Measurements from ENCODE around the gene RGS17. TPM values are rescaled to one million over a fixed set of nuclear protein-coding genes. Genes with fewer than 3 reads are reported as not detected.

RGS17 gene
- total and polyA plus RNA-seq, 4 experiments from 2014 or later: not detected

DNA sequence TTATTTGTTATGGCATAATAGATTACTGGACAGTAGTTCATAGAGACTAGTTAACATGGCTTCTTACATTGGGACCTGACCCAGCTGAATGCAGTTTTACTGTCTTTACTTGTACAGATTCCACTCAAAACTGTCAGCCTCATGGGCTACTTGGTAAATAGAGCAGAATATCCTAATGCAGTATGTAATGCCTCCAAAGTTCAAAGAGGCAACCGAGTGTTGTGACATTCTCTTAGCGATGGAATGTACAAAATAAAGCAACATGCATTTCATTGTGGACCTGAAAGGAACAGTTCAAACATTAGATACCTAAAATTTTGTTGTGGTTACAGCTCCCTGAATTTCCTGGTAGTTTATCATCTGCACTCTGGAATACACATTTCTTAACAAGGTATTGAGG, 29.1 kb upstream of the RGS17 start:
- H3K27ac Mint-ChIP-seq: no peak overlapping the region
- H3K9me3 ChIP-seq (ENCODE audit: control insufficient read depth in 1 of 2, low read length in 2 of 2): no peaks in the 10 kb centered on the region
- H3K36me3 ChIP-seq (ENCODE audit: insufficient read depth, low read length): no peaks in the 10 kb centered on the region
- POLR2A ChIA-PET (ENCODE audit: partially characterized antibody): no interaction called here
- DNase-seq: no peak
- no peaks in the 10 kb centered on the region for H3K4me1 Mint-ChIP-seq
- no peaks in the 10 kb centered on the region for H3K27me3 ChIP-seq (ENCODE audit: insufficient read depth, low read length)
- no peak overlapping the region for H3K27ac ChIP-seq (ENCODE audit: low read depth, low read length)
- H3K4me1 ChIP-seq (ENCODE audit: insufficient read depth, low read length): no peaks in the 10 kb centered on the region
- peaks cover 0 to 6% (median 3%) of the 10 kb centered on the region in 8 donors for H3K9me3 Mint-ChIP-seq
- H3K4me3 Mint-ChIP-seq: no peak overlapping the region
- peaks cover 3 to 7% of the 10 kb centered on the region in 2 donors for H3K27me3 Mint-ChIP-seq
- no peak overlapping the region for H3K4me3 ChIP-seq (ENCODE audit: low read length in 2 of 2)
- H3K36me3 Mint-ChIP-seq: no peaks in the 10 kb centered on the region
- intact Hi-C loops (cut with micrococcal nuclease): no loop called here
- CTCF ChIA-PET (ENCODE audit: partially characterized antibody): no interaction called here

DNA sequence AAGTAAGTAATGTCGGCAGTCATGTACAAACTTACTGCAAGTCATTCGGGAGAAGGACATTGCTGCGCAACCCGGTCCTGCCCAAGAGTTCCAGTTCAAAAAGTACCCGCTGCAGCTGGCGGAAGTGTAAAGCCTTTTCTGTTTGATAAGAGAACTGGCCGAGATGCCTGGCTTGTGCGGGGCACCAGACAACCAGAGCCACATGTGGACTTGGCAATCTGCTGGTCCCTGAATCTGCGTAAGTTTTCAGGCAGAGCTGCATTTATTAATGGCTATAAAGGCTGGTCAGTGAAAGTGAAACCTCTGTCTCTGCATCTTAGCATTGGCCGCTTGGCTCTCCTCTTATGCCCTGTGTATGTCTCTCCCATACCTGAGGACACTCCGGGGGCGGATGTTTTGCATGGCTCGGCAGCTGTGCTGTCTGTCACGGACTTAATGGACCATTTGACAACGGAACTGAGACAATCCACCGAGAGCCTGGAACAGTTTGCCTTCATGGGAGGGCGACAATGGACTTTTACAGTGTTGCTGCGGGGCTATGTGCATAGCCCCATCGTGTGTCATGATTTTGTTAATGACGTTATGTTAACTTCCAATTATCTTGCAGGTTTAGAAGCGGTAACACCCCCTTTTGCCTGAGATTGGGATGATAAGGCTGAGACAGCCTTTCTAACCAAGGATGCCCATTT, 19.8 kb upstream of the RGS17 start:
- no peaks in the 10 kb centered on the region for H3K36me3 ChIP-seq (ENCODE audit: insufficient read depth, low read length)
- Mint-ChIP-seq H3K4me3 (no peak overlapping the region), H3K9me3 (peaks cover 0 to 5% (median 0%) of the 10 kb centered on the region in 8 donors), H3K27ac (no peak overlapping the region), H3K27me3 (no peaks in the 10 kb centered on the region), H3K36me3 (no peaks in the 10 kb centered on the region), H3K4me1 (no peaks in the 10 kb centered on the region)
- H3K27ac ChIP-seq (ENCODE audit: low read depth, low read length): no peak overlapping the region
- H3K9me3 ChIP-seq (ENCODE audit: control insufficient read depth in 1 of 2, low read length in 2 of 2): no peaks in the 10 kb centered on the region
- no peaks in the 10 kb centered on the region for H3K4me1 ChIP-seq (ENCODE audit: insufficient read depth, low read length)
- intact Hi-C loops (cut with micrococcal nuclease): no loop called here
- H3K4me3 ChIP-seq (ENCODE audit: low read length in 2 of 2): no peak overlapping the region
- CTCF ChIA-PET (ENCODE audit: partially characterized antibody): no interaction called here
- no peaks in the 10 kb centered on the region for H3K27me3 ChIP-seq (ENCODE audit: insufficient read depth, low read length)
- no peak for DNase-seq
- POLR2A ChIA-PET (ENCODE audit: partially characterized antibody): no interaction called here

DNA sequence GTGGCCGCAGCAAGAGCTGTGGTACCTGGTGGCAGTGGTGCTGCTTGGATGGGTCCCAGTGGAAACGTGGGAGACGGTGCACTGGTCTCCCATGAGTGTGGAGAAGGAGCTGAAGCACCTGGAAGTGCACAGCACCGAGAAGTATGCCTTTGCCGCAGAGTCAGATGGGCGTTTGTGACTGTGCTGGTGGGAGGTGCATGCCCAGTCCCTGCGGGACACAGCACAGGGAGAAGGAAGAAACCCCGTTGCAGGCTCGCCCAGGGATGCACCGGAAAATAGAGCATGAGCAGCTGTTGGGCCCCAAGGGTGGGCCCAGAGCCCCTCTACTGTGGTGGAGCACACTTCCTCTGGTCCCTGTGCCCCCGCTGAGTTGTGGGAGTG, 19.3 kb upstream of the RGS17 start:
- CTCF ChIA-PET (ENCODE audit: partially characterized antibody): no interaction called here
- Histone ChIP-seq H3K9me3 (ENCODE audit: control insufficient read depth in 1 of 2, low read length in 2 of 2) (no peaks in the 10 kb centered on the region), H3K4me3 (ENCODE audit: low read length in 2 of 2) (no peak overlapping the region), H3K36me3 (ENCODE audit: insufficient read depth, low read length) (no peaks in the 10 kb centered on the region), H3K4me1 (ENCODE audit: insufficient read depth, low read length) (no peaks in the 10 kb centered on the region), H3K27me3 (ENCODE audit: insufficient read depth, low read length) (no peaks in the 10 kb centered on the region), H3K27ac (ENCODE audit: low read depth, low read length) (no peak overlapping the region)
- no peaks in the 10 kb centered on the region for H3K36me3 Mint-ChIP-seq
- H3K27me3 Mint-ChIP-seq: no peaks in the 10 kb centered on the region
- H3K4me3 Mint-ChIP-seq: no peak overlapping the region
- H3K27ac Mint-ChIP-seq: no peak overlapping the region
- peaks cover 0 to 5% (median 0%) of the 10 kb centered on the region in 8 donors for H3K9me3 Mint-ChIP-seq
- POLR2A ChIA-PET (ENCODE audit: partially characterized antibody): no interaction called here
- no peak for DNase-seq
- intact Hi-C loops (cut with micrococcal nuclease): no loop called here
- H3K4me1 Mint-ChIP-seq: no peaks in the 10 kb centered on the region

DNA sequence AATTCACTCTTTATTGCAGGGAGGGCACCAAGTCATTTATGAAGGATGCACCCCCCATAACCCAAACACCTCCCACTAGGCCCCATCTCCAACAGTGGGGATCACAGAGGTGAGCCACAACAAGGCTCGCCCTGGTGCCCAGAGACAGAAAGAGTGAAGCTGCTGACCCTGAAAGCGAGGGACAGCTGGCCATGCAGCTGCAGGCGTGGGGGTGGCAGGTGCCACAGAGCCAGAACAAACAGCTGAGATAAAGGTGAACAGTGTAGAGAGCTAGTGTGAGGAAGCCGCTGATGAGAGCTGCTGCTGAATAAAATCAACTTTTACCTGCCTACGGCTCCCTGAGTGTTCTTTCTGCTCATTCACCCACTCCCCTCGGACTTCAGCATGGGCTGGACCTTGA, 18.8 kb upstream of the RGS17 start:
- H3K27me3 ChIP-seq (ENCODE audit: insufficient read depth, low read length): no peaks in the 10 kb centered on the region
- H3K4me3 ChIP-seq (ENCODE audit: low read length in 2 of 2): no peak overlapping the region
- H3K27ac ChIP-seq (ENCODE audit: low read depth, low read length): no peak overlapping the region
- no peak overlapping the region for H3K27ac Mint-ChIP-seq
- H3K4me3 Mint-ChIP-seq: no peak overlapping the region
- no peak for DNase-seq
- peaks cover 0 to 5% (median 0%) of the 10 kb centered on the region in 8 donors for H3K9me3 Mint-ChIP-seq
- no peaks in the 10 kb centered on the region for H3K9me3 ChIP-seq (ENCODE audit: control insufficient read depth in 1 of 2, low read length in 2 of 2)
- ChIA-PET CTCF (ENCODE audit: partially characterized antibody) (no interaction called here), POLR2A (ENCODE audit: partially characterized antibody) (no interaction called here)
- intact Hi-C loops (cut with micrococcal nuclease): no loop called here
- H3K36me3 Mint-ChIP-seq: no peaks in the 10 kb centered on the region
- no peaks in the 10 kb centered on the region for H3K4me1 ChIP-seq (ENCODE audit: insufficient read depth, low read length)
- H3K36me3 ChIP-seq (ENCODE audit: insufficient read depth, low read length): no peaks in the 10 kb centered on the region
- no peaks in the 10 kb centered on the region for H3K4me1 Mint-ChIP-seq
- H3K27me3 Mint-ChIP-seq: no peaks in the 10 kb centered on the region

DNA sequence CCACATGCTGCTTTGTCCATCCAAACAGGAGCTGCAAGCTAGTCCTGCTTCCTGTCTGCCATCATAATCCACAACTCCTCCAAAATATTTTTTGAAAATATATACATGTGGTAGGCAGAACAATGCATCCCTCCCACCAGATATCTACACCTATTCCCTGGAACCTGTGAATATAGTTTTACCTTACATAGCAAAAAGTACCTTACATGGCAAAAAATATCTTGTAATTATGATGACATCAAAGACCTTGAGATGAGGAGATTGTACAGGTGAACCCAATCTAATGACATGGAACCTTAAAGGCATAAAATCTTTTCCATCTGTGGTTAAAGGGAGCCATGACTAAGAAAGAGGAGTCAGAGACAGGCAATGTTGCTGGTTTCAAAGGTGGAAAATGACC, 15.3 kb upstream of the RGS17 start:
- ChIA-PET CTCF (ENCODE audit: partially characterized antibody) (no interaction called here), POLR2A (ENCODE audit: partially characterized antibody) (no interaction called here)
- H3K4me3 ChIP-seq (ENCODE audit: low read length in 2 of 2): no peak overlapping the region
- no peaks in the 10 kb centered on the region for H3K9me3 ChIP-seq (ENCODE audit: control insufficient read depth in 1 of 2, low read length in 2 of 2)
- H3K4me1 ChIP-seq (ENCODE audit: insufficient read depth, low read length): no peaks in the 10 kb centered on the region
- H3K36me3 ChIP-seq (ENCODE audit: insufficient read depth, low read length): no peaks in the 10 kb centered on the region
- Mint-ChIP-seq H3K27me3 (peaks cover 0 to 3% of the 10 kb centered on the region in 2 donors), H3K4me3 (no peak overlapping the region), H3K9me3 (peaks cover 0 to 5% (median 0%) of the 10 kb centered on the region in 8 donors), H3K36me3 (no peaks in the 10 kb centered on the region), H3K4me1 (peaks cover 0 to 2% (median 0%) of the 10 kb centered on the region in 4 donors), H3K27ac (no peak overlapping the region)
- DNase-seq: no peak
- no peak overlapping the region for H3K27ac ChIP-seq (ENCODE audit: low read depth, low read length)
- intact Hi-C loops (cut with micrococcal nuclease): no loop called here
- no peaks in the 10 kb centered on the region for H3K27me3 ChIP-seq (ENCODE audit: insufficient read depth, low read length)

DNA sequence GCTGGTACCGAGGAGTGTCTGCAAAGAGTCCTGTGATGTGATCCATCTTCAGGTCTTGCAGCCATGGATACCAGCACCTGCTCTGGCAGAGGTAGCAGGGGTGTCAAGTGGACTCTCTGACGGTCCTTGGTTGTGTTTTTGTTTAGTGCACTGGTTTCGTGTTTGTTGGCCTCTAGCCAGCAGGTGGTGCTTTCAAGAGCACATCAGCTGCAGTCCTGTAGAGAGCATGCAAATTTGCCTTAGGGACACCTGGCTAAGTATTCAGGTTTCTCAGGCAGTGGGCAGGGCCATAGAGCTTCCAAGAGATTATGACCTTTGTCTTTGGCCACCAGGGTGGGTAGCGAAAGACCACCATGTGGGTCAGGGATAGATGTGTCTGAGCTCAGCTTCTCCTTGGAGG, 14.5 kb upstream of the RGS17 start:
- Mint-ChIP-seq H3K4me1 (peaks cover 0 to 2% (median 0%) of the 10 kb centered on the region in 4 donors), H3K27ac (no peak overlapping the region), H3K27me3 (peaks cover 0 to 3% of the 10 kb centered on the region in 2 donors), H3K4me3 (no peak overlapping the region), H3K36me3 (no peaks in the 10 kb centered on the region), H3K9me3 (peaks cover 0 to 5% (median 0%) of the 10 kb centered on the region in 8 donors)
- no peaks in the 10 kb centered on the region for H3K9me3 ChIP-seq (ENCODE audit: control insufficient read depth in 1 of 2, low read length in 2 of 2)
- intact Hi-C loops (cut with micrococcal nuclease): no loop called here
- CTCF ChIA-PET (ENCODE audit: partially characterized antibody): no interaction called here
- H3K4me1 ChIP-seq (ENCODE audit: insufficient read depth, low read length): no peaks in the 10 kb centered on the region
- POLR2A ChIA-PET (ENCODE audit: partially characterized antibody): no interaction called here
- no peaks in the 10 kb centered on the region for H3K27me3 ChIP-seq (ENCODE audit: insufficient read depth, low read length)
- H3K27ac ChIP-seq (ENCODE audit: low read depth, low read length): no peak overlapping the region
- H3K4me3 ChIP-seq (ENCODE audit: low read length in 2 of 2): no peak overlapping the region
- H3K36me3 ChIP-seq (ENCODE audit: insufficient read depth, low read length): no peaks in the 10 kb centered on the region
- DNase-seq: no peak

DNA sequence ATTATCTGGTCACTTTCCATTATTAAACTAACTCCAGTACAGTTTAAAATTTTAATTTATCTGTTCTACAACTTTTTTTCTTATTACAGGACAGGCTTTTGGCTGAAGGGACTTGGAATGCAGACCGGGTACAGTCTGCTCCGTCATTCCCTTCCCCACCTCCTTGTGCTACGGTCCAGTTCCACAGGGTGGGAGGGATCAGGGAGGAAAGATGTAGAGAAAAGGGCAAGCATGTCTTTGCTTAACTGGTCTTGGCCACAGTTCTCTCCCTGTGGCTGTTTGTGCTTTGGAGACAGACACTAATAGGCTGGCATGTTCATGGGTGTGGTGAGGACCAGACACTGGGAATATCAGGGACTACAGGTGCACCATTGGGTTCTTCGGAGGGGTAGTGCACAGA, 12.1 kb upstream of the RGS17 start:
- H3K36me3 ChIP-seq (ENCODE audit: insufficient read depth, low read length): no peaks in the 10 kb centered on the region
- POLR2A ChIA-PET (ENCODE audit: partially characterized antibody): no interaction called here
- peaks cover 0 to 2% (median 0%) of the 10 kb centered on the region in 4 donors for H3K4me1 Mint-ChIP-seq
- no peak overlapping the region for H3K27ac Mint-ChIP-seq
- no peaks in the 10 kb centered on the region for H3K27me3 ChIP-seq (ENCODE audit: insufficient read depth, low read length)
- peaks cover 0 to 3% (median 0%) of the 10 kb centered on the region in 8 donors for H3K9me3 Mint-ChIP-seq
- peaks cover 0 to 3% of the 10 kb centered on the region in 2 donors for H3K27me3 Mint-ChIP-seq
- H3K4me3 ChIP-seq (ENCODE audit: low read length in 2 of 2): no peak overlapping the region
- intact Hi-C loops (cut with micrococcal nuclease): no loop called here
- H3K9me3 ChIP-seq (ENCODE audit: control insufficient read depth in 1 of 2, low read length in 2 of 2): no peaks in the 10 kb centered on the region
- H3K36me3 Mint-ChIP-seq: no peaks in the 10 kb centered on the region
- CTCF ChIA-PET (ENCODE audit: partially characterized antibody): no interaction called here
- no peaks in the 10 kb centered on the region for H3K4me1 ChIP-seq (ENCODE audit: insufficient read depth, low read length)
- no peak overlapping the region for H3K27ac ChIP-seq (ENCODE audit: low read depth, low read length)
- no peak for DNase-seq
- no peak overlapping the region for H3K4me3 Mint-ChIP-seq

DNA sequence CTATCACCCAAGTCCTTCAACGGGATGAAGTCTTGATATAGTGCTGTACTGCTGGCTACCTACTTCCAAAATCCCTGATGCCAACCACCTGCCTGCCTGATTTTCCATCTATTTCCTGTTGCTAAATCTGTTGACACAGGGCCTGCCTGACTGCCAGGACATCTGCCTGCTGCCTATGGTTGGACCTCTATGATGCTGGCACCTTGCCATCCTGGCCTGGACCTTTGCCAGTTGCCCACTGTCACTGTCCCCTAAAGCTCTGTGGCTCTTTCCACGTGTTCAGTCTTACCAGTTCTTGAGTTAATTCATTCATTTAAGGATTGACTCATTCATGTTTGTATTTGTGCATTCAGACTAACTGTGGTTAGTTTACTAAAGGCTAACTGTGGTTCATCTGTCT, 9.2 kb upstream of the RGS17 start:
- intact Hi-C loops (cut with micrococcal nuclease): no loop called here
- no peaks in the 10 kb centered on the region for H3K36me3 ChIP-seq (ENCODE audit: insufficient read depth, low read length)
- H3K4me1 ChIP-seq (ENCODE audit: insufficient read depth, low read length): no peaks in the 10 kb centered on the region
- no peaks in the 10 kb centered on the region for H3K27me3 ChIP-seq (ENCODE audit: insufficient read depth, low read length)
- no peak for DNase-seq
- no peak overlapping the region for H3K27ac ChIP-seq (ENCODE audit: low read depth, low read length)
- H3K9me3 ChIP-seq (ENCODE audit: control insufficient read depth in 1 of 2, low read length in 2 of 2): no peaks in the 10 kb centered on the region
- H3K27me3 Mint-ChIP-seq: peaks cover 2 to 4% of the 10 kb centered on the region in 2 donors
- H3K9me3 Mint-ChIP-seq: no peaks in the 10 kb centered on the region
- no peak overlapping the region for H3K4me3 ChIP-seq (ENCODE audit: low read length in 2 of 2)
- no peak overlapping the region for H3K27ac Mint-ChIP-seq
- ChIA-PET CTCF (ENCODE audit: partially characterized antibody) (no interaction called here), POLR2A (ENCODE audit: partially characterized antibody) (no interaction called here)
- H3K4me3 Mint-ChIP-seq: no peak overlapping the region
- no peaks in the 10 kb centered on the region for H3K36me3 Mint-ChIP-seq
- H3K4me1 Mint-ChIP-seq: peaks cover 0 to 7% (median 2%) of the 10 kb centered on the region in 4 donors

All from CD4-positive, alpha-beta memory T cell (primary cell).